IMR-90 (cell line): ENCODE results near the gene YPEL2. TPM values are rescaled to one million over a fixed set of nuclear protein-coding genes. Genes with fewer than 3 reads are reported as not detected.
A peak's percentile ranks its signal among the peaks of the same experiment; 100 is the strongest.

Source experiments
- ATAC-seq: fragments of 200-7000 bp; cut with Tn5 transposase; 2 replicates; pipeline ENCODE4 v1.9.1; 2020; ENCODE audit warnings: low read depth, mild to moderate bottlenecking, moderate library complexity
- BruUV-seq: library from RNA; stranded (reverse); fragments of 400-500 nt; replicated peaks from 2 replicates; lab custom pipeline; 2021; lab: Mats Ljungman, UMichigan
- CTCF ChIA-PET: fragments of 300-600 bp; formaldehyde crosslinking; extraction: SDS; loops from one replicate; lab custom pipeline; 2021; ENCODE audit warnings: antibody characterized with exemption; lab: Yijun Ruan, JAX
- POLR2A ChIA-PET: fragments of 300-600 bp; sonication (Branson Sonifier 250); formaldehyde crosslinking; loops from one replicate; lab custom pipeline; 2022; ENCODE audit warnings: antibody characterized with exemption; ENCODE audit not compliant: unreplicated experiment; lab: Charles Lee
- DNase-seq: peaks from one replicate; pipeline ENCODE4 v3.0.0; 2013
- H2AFZ ChIP-seq: replicated peaks from 2 replicates; pipeline ENCODE3; 2013; ENCODE audit warnings: low read length, mild to moderate bottlenecking; ENCODE audit not compliant: poor library complexity
- H2AK5ac ChIP-seq: 2 replicates; pipeline ENCODE4 v1.6.1; 2013; ENCODE audit warnings: low read depth, low read length, inconsistent platforms
- H2AK9ac ChIP-seq: replicated peaks from 2 replicates; pipeline ENCODE3; 2013; ENCODE audit warnings: mild to moderate bottlenecking, low read depth, low read length, moderate library complexity; ENCODE audit not compliant: poor library complexity
- H2BK120ac ChIP-seq: 2 replicates; pipeline ENCODE4 v1.6.1; 2013; ENCODE audit warnings: low read depth, low read length, inconsistent platforms
- H2BK15ac ChIP-seq: 3 replicates; pipeline ENCODE4 v1.6.1; 2013; ENCODE audit warnings: low read depth, low read length, inconsistent platforms
- H2BK20ac ChIP-seq: 2 replicates; pipeline ENCODE4 v1.6.1; 2013; ENCODE audit warnings: low read depth, mild to moderate bottlenecking, inconsistent platforms, low read length, moderate library complexity
- H2BK5ac ChIP-seq: 2 replicates; pipeline ENCODE4 v1.6.1; 2013; ENCODE audit warnings: mild to moderate bottlenecking, low read depth, low read length, inconsistent platforms; ENCODE audit not compliant: poor library complexity, severe bottlenecking
- H3K14ac ChIP-seq: replicated peaks from 2 replicates; pipeline ENCODE4 v1.6.1; 2013; ENCODE audit warnings: low read depth, low read length, inconsistent platforms
- H3K18ac ChIP-seq: 2 replicates; pipeline ENCODE4 v1.6.1; 2013; ENCODE audit warnings: low read depth, low read length, control low read depth
- H3K23ac ChIP-seq: 2 replicates; pipeline ENCODE4 v1.6.1; 2013; ENCODE audit warnings: low read depth, low read length, inconsistent platforms
- H3K27ac ChIP-seq: 2 replicates; pipeline ENCODE4 v1.5.1; 2013; ENCODE audit warnings: mild to moderate bottlenecking, control low read depth, low read length; ENCODE audit not compliant: insufficient read depth
- H3K27me3 ChIP-seq: 2 replicates; pipeline ENCODE4 v1.6.1; 2013; ENCODE audit warnings: low read length; ENCODE audit not compliant: control insufficient read depth, insufficient read depth
- H3K36me3 ChIP-seq: 2 replicates; pipeline ENCODE4 v1.6.1; 2013; ENCODE audit warnings: low read length, mixed read lengths; ENCODE audit not compliant: control insufficient read depth, insufficient read depth
- H3K4ac ChIP-seq: 2 replicates; pipeline ENCODE4 v1.6.1; 2013; ENCODE audit warnings: low read depth, low read length, inconsistent platforms
- H3K4me1 ChIP-seq: 2 replicates; pipeline ENCODE4 v1.6.1; 2013; ENCODE audit warnings: low read length, mixed read lengths; ENCODE audit not compliant: control insufficient read depth, insufficient read depth
- H3K4me2 ChIP-seq: 2 replicates; pipeline ENCODE4 v1.6.1; 2013; ENCODE audit warnings: low read depth, mild to moderate bottlenecking, control low read depth, low read length, moderate library complexity
- H3K4me3 ChIP-seq: 2 replicates; pipeline ENCODE4 v1.5.1; 2013; ENCODE audit warnings: low read depth, mild to moderate bottlenecking, control low read depth, low read length, moderate library complexity; ENCODE audit not compliant: insufficient read depth
- H3K56ac ChIP-seq: 2 replicates; pipeline ENCODE4 v1.6.1; 2013; ENCODE audit warnings: low read length, inconsistent platforms; ENCODE audit not compliant: insufficient read depth; ENCODE audit errors: extremely low read depth
- H3K79me1 ChIP-seq, 2 experiments: 2 replicates each; pipeline ENCODE4 v1.6.1; 2013; ENCODE audit warnings: low read length in 2 of 2, inconsistent platforms in 1 of 2, low read depth in 1 of 2
- H3K9ac ChIP-seq: 2 replicates; pipeline ENCODE4 v1.6.1; 2013; ENCODE audit warnings: low read depth, low read length, control low read depth
- H3K9me1 ChIP-seq: 2 replicates; pipeline ENCODE4 v1.6.1; 2013; ENCODE audit warnings: low read length, inconsistent platforms; ENCODE audit not compliant: insufficient read depth
- H3K9me3 ChIP-seq: 2 replicates; pipeline ENCODE4 v1.6.1; 2013; ENCODE audit warnings: low read length; ENCODE audit not compliant: control insufficient read depth, insufficient read depth
- H4K20me1 ChIP-seq: 2 replicates; pipeline ENCODE4 v1.6.1; 2013; ENCODE audit warnings: low read length, inconsistent platforms; ENCODE audit not compliant: insufficient read depth
- H4K5ac ChIP-seq: 2 replicates; pipeline ENCODE4 v1.6.1; 2013; ENCODE audit warnings: mild to moderate bottlenecking, low read depth, low read length, control low read depth
- H4K8ac ChIP-seq, 2 experiments: 2 replicates each; pipeline ENCODE4 v1.6.1; 2013; ENCODE audit warnings: low read depth in 2 of 2, low read length in 2 of 2, control low read depth in 1 of 2, inconsistent platforms in 1 of 2
- H4K91ac ChIP-seq: 2 replicates; pipeline ENCODE4 v1.6.1; 2013; ENCODE audit warnings: low read depth, low read length, inconsistent platforms; ENCODE audit not compliant: insufficient read depth
- BHLHE40 ChIP-seq: fragments of 150-350 bp; IDR thresholded peaks from 2 replicates; pipeline ENCODE4 v1.6.1; 2016; ENCODE audit warnings: mild to moderate bottlenecking, low read depth, low read length
- CEBPB ChIP-seq: IDR thresholded peaks from 2 replicates; pipeline ENCODE4 v1.6.1; 2012; ENCODE audit warnings: low read depth, low read length, improper control_type of control experiment
- CHD1 ChIP-seq: IDR thresholded peaks from 2 replicates; pipeline ENCODE4 v1.6.1; 2012; ENCODE audit warnings: low read depth, low read length, improper control_type of control experiment
- CTCF ChIP-seq: conservative IDR thresholded peaks from 2 replicates; pipeline ENCODE4 v1.5.1; 2012; ENCODE audit warnings: mild to moderate bottlenecking, low read depth, low read length, improper control_type of control experiment
- ELK1 ChIP-seq: fragments of 150-350 bp; IDR thresholded peaks from 2 replicates; pipeline ENCODE4 v1.6.1; 2016; ENCODE audit warnings: low read depth, mild to moderate bottlenecking, low read length, moderate library complexity, borderline replicate concordance
- FOS ChIP-seq: fragments of 150-350 bp; IDR thresholded peaks from 2 replicates; pipeline ENCODE4 v1.6.1; 2016; ENCODE audit warnings: low read depth, low read length
- MAFK ChIP-seq: IDR thresholded peaks from 2 replicates; pipeline ENCODE4 v1.6.1; 2012; ENCODE audit warnings: low read depth, low read length, improper control_type of control experiment
- MAZ ChIP-seq: IDR thresholded peaks from 2 replicates; pipeline ENCODE4 v1.6.1; 2012; ENCODE audit warnings: low read depth, mild to moderate bottlenecking, low read length, improper control_type of control experiment, moderate library complexity, borderline replicate concordance
- MXI1 ChIP-seq: IDR thresholded peaks from 2 replicates; pipeline ENCODE4 v1.6.1; 2012; ENCODE audit warnings: low read depth, mild to moderate bottlenecking, low read length, moderate library complexity, borderline replicate concordance
- NFE2L2 ChIP-seq: fragments of 150-350 bp; IDR thresholded peaks from 2 replicates; pipeline ENCODE4 v1.6.1; 2016; ENCODE audit warnings: low read depth, mild to moderate bottlenecking, low read length
- POLR2A ChIP-seq: IDR thresholded peaks from 2 replicates; pipeline ENCODE4 v1.6.1; 2012; ENCODE audit warnings: mild to moderate bottlenecking, low read depth, low read length
- RAD21 ChIP-seq: IDR thresholded peaks from 2 replicates; pipeline ENCODE4 v1.6.1; 2012; ENCODE audit warnings: low read length, improper control_type of control experiment
- RCOR1 ChIP-seq: IDR thresholded peaks from 2 replicates; pipeline ENCODE4 v1.6.1; 2012; ENCODE audit warnings: mild to moderate bottlenecking, low read length, improper control_type of control experiment; ENCODE audit not compliant: insufficient replicate concordance
- RFX5 ChIP-seq: IDR thresholded peaks from 2 replicates; pipeline ENCODE4 v1.8.0; 2012; ENCODE audit warnings: low read depth, mild to moderate bottlenecking, low read length, moderate library complexity
- SMC3 ChIP-seq: fragments of 150-350 bp; IDR thresholded peaks from 2 replicates; pipeline ENCODE4 v1.6.1; 2016; ENCODE audit warnings: low read depth, mild to moderate bottlenecking, antibody characterized with exemption, low read length, moderate library complexity
- USF2 ChIP-seq: fragments of 150-350 bp; IDR thresholded peaks from 2 replicates; pipeline ENCODE4 v1.6.1; 2017; ENCODE audit warnings: mild to moderate bottlenecking, antibody characterized with exemption, low read length, low read depth
- WGBS, 2 experiments: methylation state at CpG; one replicate each; pipeline versions ENCODE4 v1.1.5 to v1.1.7; 2013; ENCODE audit warnings: missing lambda C conversion rate in 2 of 2; ENCODE audit not compliant: insufficient read length in 1 of 2; ENCODE audit errors: extremely low coverage in 2 of 2; 5-methylcytosine and 5-hydroxymethylcytosine counted together
- dilution Hi-C: fragments of 300-500 bp; cut with HindIII; formaldehyde crosslinking; loops from one replicate; pipeline ENCODE4 v1.14.3; 2018; ENCODE audit warnings: low sequenced_read_pairs; ENCODE audit not compliant: unreplicated experiment
- in situ Hi-C: fragments of 300-500 bp; cut with MboI; formaldehyde crosslinking; loops from 3 replicates; pipeline ENCODE4 v1.14.3; 2019; ENCODE audit warnings: low sequenced_read_pairs, inconsistent platforms, mixed read lengths
- intact Hi-C: fragments of 100-400 bp; cut with micrococcal nuclease; formaldehyde crosslinking; loops from 2 replicates; pipeline ENCODE4 v1.10.0; 2022
- polyA plus RNA-seq, 3 experiments: library from polyadenylated mRNA; depleted of rRNA; stranded (reverse); fragments of >200 nt; gene quantifications; 2 replicates each; pipeline ENCODE4 v1.2.3, GENCODE V29; 2012; ENCODE audit warnings: low replicate concordance in 1 of 3
- total RNA-seq: library from RNA; depleted of rRNA; stranded (reverse); fragments of >200 nt; gene quantifications from 2 replicates; pipeline ENCODE4 v1.2.3, GENCODE V29; 2012

YPEL2 gene
- total and polyA plus RNA-seq, 2 of the 4 experiments (the other 2 are of a cell fraction): 2.3 to 3.4 TPM

GRCh38 chr17:59423903-59424302, 92.4 kb downstream of the YPEL2 start:
- ATAC-seq: no peak
- TF ChIP-seq SMC3 (no peak), POLR2A (no peak), MAFK (no peak), NFE2L2 (no peak), RCOR1 (no peak), CTCF (no peak), USF2 (no peak), CHD1 (no peak), MXI1 (no peak), RAD21 (no peak), RFX5 (no peak), CEBPB (no peak), ELK1 (no peak), MAZ (no peak), BHLHE40 (no peak), FOS (no peak)
- Histone ChIP-seq H4K91ac (no peak overlapping the region), H3K9me3 (peaks cover 2% of the 10 kb centered on the region; the same call in 1 of the 2 replicates), H3K36me3 (no peaks in the 10 kb centered on the region), H3K4me3 (no peak overlapping the region), H2AFZ (peak overlapping the region; percentile 6), H3K18ac (no peak overlapping the region), H4K20me1 (no peaks in the 10 kb centered on the region), H3K9me1 (peaks cover 4% of the 10 kb centered on the region; the same call in 1 of the 2 replicates), H3K56ac (no peak overlapping the region), H3K23ac (no peak overlapping the region), H3K14ac (no peak overlapping the region), H3K4ac (0 out of 2 replicates have a peak overlapping the region, but pooled peaks have one; percentile 13), H3K27ac (no peak overlapping the region), H2AK5ac (peak overlapping the region; percentile 54; the same call in 1 of the 2 replicates), H2AK9ac (no peak overlapping the region), H3K4me1 (peaks cover 8% of the 10 kb centered on the region), H4K5ac (no peak overlapping the region), H2BK5ac (no peak overlapping the region), H2BK15ac (peak overlapping the region; percentile 8; the same call in 1 of the 3 replicates), H4K8ac (no peak overlapping the region), H3K9ac (no peak overlapping the region), H3K4me2 (no peak overlapping the region), H2BK20ac (peak overlapping the region; percentile 62; the same call in 1 of the 2 replicates), H2BK120ac (no peak overlapping the region), H3K79me1 (no peaks in the 10 kb centered on the region), H3K27me3 (peaks cover 7% of the 10 kb centered on the region)
- dilution Hi-C loops (no loop called here), in situ Hi-C loops (no loop called here), intact Hi-C loops (loop anchor here (5.0 kb wide), 1 partner anchor 52 kb away; no protein-coding TSS in a partner anchor)
- ChIA-PET CTCF (no interaction called here), POLR2A (no interaction called here)
- no peak for DNase-seq
- BruUV-seq: no TSS peak
- 90% methylated on average over 3 of the region's 9 CpGs; no CpG with 5 or more reads in 1 of the 2 experiments for WGBS, 2 experiments
